ENCODE results near the gene DHX58. TPM values are rescaled to one million over a fixed set of nuclear protein-coding genes. Genes with fewer than 3 reads are reported as not detected.
A peak's percentile ranks its signal among the peaks of the same experiment; 100 is the strongest.
"Not testable (repeated sequence)": the region's sequence is repeated elsewhere in the genome, so short reads cannot be mapped to it uniquely, and the experiment has no call there.

Gene DHX58
- total RNA-seq, 6 experiments from 2014 or later, result 9.0 to 27.9 (median 19.6) TPM

- ATAC-seq (peak; percentile 18 to 68 (median 42)), DNase-seq (no peak)
- H3K4me3 ChIP-seq, result no peak overlapping the region
- H3K4me1 ChIP-seq, result peaks cover 0 to 18% (median 9%) of the 10 kb centered on the region in 4 donors
- peaks cover 0 to 17% (median 3%) of the 10 kb centered on the region in 4 donors for H3K36me3 ChIP-seq
- H3K27me3 ChIP-seq, result no peaks in the 10 kb centered on the region
- WGBS (ENCODE audit: insufficient coverage, low coverage, low lambda C conversion rate, missing lambda C conversion rate), result 40% methylated on average over 7 of the region's 8 CpGs
- no peak for TF ChIP-seq POLR2A (IDR thresholded peaks at IDR 0.05)
- TF ChIP-seq, protein P1, sequence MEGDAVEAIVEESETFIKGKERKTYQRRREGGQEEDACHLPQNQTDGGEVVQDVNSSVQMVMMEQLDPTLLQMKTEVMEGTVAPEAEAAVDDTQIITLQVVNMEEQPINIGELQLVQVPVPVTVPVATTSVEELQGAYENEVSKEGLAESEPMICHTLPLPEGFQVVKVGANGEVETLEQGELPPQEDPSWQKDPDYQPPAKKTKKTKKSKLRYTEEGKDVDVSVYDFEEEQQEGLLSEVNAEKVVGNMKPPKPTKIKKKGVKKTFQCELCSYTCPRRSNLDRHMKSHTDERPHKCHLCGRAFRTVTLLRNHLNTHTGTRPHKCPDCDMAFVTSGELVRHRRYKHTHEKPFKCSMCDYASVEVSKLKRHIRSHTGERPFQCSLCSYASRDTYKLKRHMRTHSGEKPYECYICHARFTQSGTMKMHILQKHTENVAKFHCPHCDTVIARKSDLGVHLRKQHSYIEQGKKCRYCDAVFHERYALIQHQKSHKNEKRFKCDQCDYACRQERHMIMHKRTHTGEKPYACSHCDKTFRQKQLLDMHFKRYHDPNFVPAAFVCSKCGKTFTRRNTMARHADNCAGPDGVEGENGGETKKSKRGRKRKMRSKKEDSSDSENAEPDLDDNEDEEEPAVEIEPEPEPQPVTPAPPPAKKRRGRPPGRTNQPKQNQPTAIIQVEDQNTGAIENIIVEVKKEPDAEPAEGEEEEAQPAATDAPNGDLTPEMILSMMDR (IDR thresholded peaks at IDR 0.05), result no peak
- intact Hi-C loops (cut with DNase I), result no loop called here
- no peaks in the 10 kb centered on the region for H3K9me3 ChIP-seq
- no peak overlapping the region for H3K27ac ChIP-seq
Measured at GRCh38 chr17:42141382-42141781, 28.9 kb upstream of the DHX58 start.

DNA sequence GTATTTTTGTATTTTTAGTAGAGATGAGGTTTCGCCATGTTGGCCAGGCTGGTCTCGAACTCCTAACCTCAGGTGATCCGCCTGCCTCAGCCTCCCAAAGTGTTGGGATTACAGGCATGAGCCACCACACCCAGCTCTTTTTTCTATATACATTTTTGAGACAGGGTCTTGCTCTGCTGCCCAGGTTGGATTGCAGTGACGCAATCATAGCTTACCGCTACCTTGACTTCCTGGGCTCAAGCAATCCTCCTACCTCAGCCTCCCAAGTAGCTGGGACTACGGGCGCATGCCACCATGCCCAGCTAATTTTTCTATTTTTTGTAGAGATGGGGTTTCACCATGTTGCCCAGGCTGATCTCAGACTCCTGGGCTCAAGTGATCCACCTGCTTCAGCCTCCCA, 28.2 kb upstream of the DHX58 start:
- DNase-seq; H3K4me3 ChIP-seq; H3K27me3 ChIP-seq; ATAC-seq; H3K9me3 ChIP-seq; H3K27ac ChIP-seq; intact Hi-C loops (cut with DNase I): not testable (repeated sequence)
- Histone ChIP-seq H3K4me1 (peaks cover 0 to 25% (median 12%) of the 10 kb centered on the region in 4 donors), H3K36me3 (peaks cover 0 to 11% (median 3%) of the 10 kb centered on the region in 4 donors)
- 97% methylated on average over 5 of the region's 7 CpGs for WGBS (ENCODE audit: insufficient coverage, low coverage, low lambda C conversion rate, missing lambda C conversion rate)

- H3K4me1 ChIP-seq, result peaks cover 0 to 42% (median 19%) of the 10 kb centered on the region in 4 donors
- WGBS (ENCODE audit: insufficient coverage, low coverage, low lambda C conversion rate, missing lambda C conversion rate), result 90% methylated on average over 2 of the region's 7 CpGs
- H3K27me3 ChIP-seq, result no peaks in the 10 kb centered on the region
- no peak overlapping the region for H3K27ac ChIP-seq
- DNase-seq, result no peak
- H3K9me3 ChIP-seq, result no peaks in the 10 kb centered on the region
- intact Hi-C loops (cut with DNase I), result no loop called here
- no peak overlapping the region for H3K4me3 ChIP-seq
- TF ChIP-seq POLR2A (IDR thresholded peaks at IDR 0.05), result no peak
- TF ChIP-seq, protein P1 (IDR thresholded peaks at IDR 0.05), result no peak
- ATAC-seq, result no peak
- H3K36me3 ChIP-seq, result peaks cover 0 to 10% (median 0%) of the 10 kb centered on the region in 4 donors
Measured at GRCh38 chr17:42138749-42139492, 26.4 kb upstream of the DHX58 start.

DNA sequence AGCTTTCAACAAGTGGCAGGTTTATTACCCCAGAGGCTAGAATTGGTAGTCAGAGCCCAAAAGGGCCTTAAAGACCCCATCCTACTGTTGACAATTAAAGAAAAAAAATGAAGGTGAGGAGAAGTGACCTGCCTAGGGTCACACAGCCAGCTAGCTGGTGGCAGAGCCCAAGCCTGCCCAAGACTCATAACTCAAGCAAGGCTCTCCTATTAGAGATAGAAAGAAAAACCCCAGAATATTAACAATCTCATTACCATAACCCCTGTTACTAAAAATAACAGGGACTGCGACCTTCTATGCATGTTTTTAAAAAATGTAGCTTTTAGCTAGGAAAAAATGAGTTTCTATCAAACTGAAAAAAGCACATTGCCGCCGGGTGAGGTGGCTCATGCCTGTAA, 24.1 kb upstream of the DHX58 start:
- Histone ChIP-seq H3K27ac (peak overlapping the region; percentile 44 to 93 (median 74)), H3K36me3 (peaks cover 0 to 8% (median 0%) of the 10 kb centered on the region in 4 donors), H3K9me3 (no peaks in the 10 kb centered on the region), H3K4me3 (peak overlapping the region in 2 of 3 donors; percentile 5 to 35), H3K4me1 (peaks cover 0 to 63% (median 22%) of the 10 kb centered on the region in 4 donors), H3K27me3 (no peaks in the 10 kb centered on the region)
- no peak for ATAC-seq
- DNase-seq, result no peak
- WGBS (ENCODE audit: insufficient coverage, low coverage, low lambda C conversion rate, missing lambda C conversion rate), result 76% methylated on average over 3 of the region's 3 CpGs
- TF ChIP-seq, protein P1 (IDR thresholded peaks at IDR 0.05), result no peak
- TF ChIP-seq POLR2A (IDR thresholded peaks at IDR 0.05), result no peak
- intact Hi-C loops (cut with DNase I), result no loop called here
